Measurements from ENCODE around the gene SLF1.

The SLF1 gene

DNA sequence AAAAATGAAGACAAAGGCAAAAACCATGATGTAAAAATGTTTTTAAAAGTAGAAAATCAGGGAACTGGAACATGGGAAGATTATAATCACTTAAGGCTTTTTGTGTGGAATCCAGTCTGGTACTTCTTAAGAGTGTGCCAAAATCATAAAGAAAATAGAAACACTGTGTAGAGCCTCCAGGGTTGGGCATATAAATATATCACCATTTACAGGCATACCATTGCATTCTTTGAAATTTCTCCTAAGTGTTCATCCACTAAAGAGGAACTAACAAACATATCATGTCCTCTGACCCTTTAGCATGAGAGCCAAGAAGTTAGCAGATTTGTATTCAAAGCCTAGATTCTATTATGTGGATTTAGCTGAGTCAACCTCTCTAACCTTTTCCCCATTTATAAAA is 93.3 kb downstream of the SLF1 start:
- DNase-seq (ENCODE audit: low read depth), result no peak

DNA sequence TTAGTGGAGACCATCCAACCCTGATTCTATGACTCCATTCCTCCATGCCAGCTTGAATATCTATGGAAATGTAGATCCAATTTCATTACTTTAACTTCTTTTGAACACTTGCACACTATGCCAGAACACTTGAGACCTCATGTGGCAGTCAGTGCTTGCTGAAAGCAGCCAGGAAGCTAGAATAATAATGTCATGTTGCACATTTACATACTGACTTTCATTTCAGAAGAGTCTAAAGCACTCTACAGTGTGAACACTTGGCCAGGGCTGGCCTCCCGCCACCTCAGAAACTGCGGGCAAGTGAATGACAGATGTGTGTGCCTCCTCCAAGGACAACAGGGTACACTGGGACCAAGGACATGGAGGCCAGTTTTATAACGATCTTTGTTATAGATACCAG is 97.3 kb downstream of the SLF1 start:
- DNase-seq (ENCODE audit: low read depth), result no peak

DNA sequence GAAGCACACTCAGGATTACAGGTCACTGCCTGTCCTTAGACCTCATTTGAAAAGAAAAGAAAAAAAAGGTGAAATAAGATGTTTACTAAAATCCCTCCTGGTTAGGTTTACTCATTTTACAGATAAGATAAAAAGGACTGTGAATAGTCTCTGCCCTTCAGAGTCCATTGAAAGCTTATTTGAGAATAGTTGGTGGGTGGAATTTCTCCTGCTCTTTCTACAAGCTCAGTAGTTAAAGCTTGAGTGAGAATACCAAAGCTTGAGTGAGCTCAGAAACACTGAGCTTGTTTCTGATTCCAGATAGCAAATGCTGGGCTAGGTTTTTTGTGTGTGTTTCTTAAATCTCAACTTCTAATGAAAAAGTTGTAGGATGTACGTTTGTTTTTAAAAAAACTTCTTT is 106.7 kb downstream of the SLF1 start:
- DNase-seq (ENCODE audit: low read depth), result no peak

DNA sequence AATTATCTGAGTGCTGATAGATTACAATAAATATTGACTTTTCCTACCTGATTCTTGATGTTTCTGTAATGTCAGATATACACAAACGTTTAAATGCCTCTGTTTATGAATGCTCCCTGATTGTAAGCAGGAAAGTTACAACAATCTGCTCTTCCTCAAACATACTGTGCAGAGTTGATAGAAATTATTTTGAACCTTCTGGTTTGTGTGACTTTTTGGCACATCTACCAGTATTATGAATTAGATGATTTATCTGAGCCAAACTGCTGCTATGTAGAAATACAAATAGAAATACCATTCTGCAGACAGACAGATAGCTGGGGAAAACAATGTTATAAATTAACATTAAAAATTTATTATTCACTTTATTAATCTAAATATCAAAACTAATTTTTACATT is 113.0 kb downstream of the SLF1 start:
- DNase-seq (ENCODE audit: low read depth), result no peak

GRCh38 chr5:94736498-94736897 is 118.0 kb downstream of the SLF1 start:
- DNase-seq (ENCODE audit: low read depth), result no peak

- DNase-seq (ENCODE audit: low read depth), result no peak
Measured at GRCh38 chr5:94740286-94740685, 121.8 kb downstream of the SLF1 start.

DNA sequence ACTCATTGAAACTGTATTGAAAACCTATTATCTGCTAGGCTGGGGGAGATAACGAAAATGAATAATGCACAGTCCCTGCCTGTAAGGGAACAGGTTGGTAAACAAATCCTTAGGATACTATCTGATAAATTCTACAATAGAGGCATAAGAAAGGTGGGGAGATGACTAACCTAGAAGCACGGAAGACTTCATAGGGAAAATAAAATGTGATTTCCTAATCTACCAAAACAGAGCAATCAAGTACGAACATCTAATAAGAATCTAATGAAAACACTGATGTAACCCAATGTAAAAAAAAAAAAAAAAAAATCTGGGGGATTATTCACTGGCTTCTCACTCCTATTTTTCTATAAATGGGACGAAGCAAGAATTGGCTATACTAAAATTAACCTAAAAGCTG is 124.4 kb downstream of the SLF1 start:
- no peak for DNase-seq (ENCODE audit: low read depth)

- no peak for DNase-seq (ENCODE audit: low read depth)
Measured at GRCh38 chr5:94744906-94745305, 126.4 kb downstream of the SLF1 start.

GRCh38 chr5:94745786-94746730 is 127.6 kb downstream of the SLF1 start:
- DNase-seq (ENCODE audit: low read depth), result no peak

GRCh38 chr5:94746731-94747124 is 128.3 kb downstream of the SLF1 start:
- no peak for DNase-seq (ENCODE audit: low read depth)
